ENCODE results near the gene AMIGO3. TPM values are rescaled to one million over a fixed set of nuclear protein-coding genes. Genes with fewer than 3 reads are reported as not detected.
"Not testable (repeated sequence)": the region's sequence is repeated elsewhere in the genome, so short reads cannot be mapped to it uniquely, and the experiment has no call there.

The AMIGO3 gene
- polyA plus RNA-seq, 1 donor (not counting 4 experiments of a cell fraction or from before 2014, with no cell fraction given) = 0.03 TPM

DNA sequence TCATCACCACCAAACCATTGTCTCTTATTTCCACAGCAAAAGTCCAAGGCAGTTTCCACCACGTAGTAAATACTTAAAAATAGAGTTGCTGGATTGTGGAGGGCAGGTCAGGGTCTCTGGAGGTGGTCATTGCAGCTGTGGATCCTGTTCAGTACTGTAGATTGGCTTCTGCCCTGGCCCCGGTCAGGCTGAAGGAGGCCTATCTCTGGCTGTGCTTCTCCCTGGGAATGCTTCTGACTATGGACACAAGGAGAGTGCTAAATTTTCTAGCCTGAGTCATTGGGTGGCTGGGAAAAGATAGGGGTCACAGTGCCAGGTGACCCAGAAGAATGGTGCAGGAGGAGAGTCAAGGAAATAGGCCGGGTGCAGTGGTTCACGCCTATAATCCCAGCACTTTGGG is 30.6 kb upstream of the AMIGO3 start:
- FAIRE-seq (no peak), DNase-seq (ENCODE audit: low read depth, low spot score) (no peak)
- TF ChIP-seq, protein P1, sequence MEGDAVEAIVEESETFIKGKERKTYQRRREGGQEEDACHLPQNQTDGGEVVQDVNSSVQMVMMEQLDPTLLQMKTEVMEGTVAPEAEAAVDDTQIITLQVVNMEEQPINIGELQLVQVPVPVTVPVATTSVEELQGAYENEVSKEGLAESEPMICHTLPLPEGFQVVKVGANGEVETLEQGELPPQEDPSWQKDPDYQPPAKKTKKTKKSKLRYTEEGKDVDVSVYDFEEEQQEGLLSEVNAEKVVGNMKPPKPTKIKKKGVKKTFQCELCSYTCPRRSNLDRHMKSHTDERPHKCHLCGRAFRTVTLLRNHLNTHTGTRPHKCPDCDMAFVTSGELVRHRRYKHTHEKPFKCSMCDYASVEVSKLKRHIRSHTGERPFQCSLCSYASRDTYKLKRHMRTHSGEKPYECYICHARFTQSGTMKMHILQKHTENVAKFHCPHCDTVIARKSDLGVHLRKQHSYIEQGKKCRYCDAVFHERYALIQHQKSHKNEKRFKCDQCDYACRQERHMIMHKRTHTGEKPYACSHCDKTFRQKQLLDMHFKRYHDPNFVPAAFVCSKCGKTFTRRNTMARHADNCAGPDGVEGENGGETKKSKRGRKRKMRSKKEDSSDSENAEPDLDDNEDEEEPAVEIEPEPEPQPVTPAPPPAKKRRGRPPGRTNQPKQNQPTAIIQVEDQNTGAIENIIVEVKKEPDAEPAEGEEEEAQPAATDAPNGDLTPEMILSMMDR (optimal IDR thresholded peaks at IDR 0.05 in 1 of 3, IDR thresholded peaks at IDR 0.05 in 1 of 3, conservative IDR thresholded peaks at IDR 0.05 in 1 of 3; ENCODE audit: extremely low read depth in 1 of 3, insufficient read depth in 2 of 3, low read length in 3 of 3) = no peak
- TF ChIP-seq EZH2 (IDR thresholded peaks at IDR 0.05; ENCODE audit: low read length) = no peak
- dilution Hi-C loops (cut with MboI; ENCODE audit: extremely low pct_ligation_motif_present, low sequenced_read_pairs) = no loop called here
- H3K36me3 ChIP-seq (ENCODE audit: control insufficient read depth in 2 of 2, extremely low read depth in 1 of 2, insufficient read depth in 2 of 2, low read length in 2 of 2) = peaks cover 7 to 15% of the 10 kb centered on the region in 2 experiments
- H3K4me3 ChIP-seq (ENCODE audit: control insufficient read depth in 2 of 3, extremely low read depth in 1 of 3, insufficient read depth in 2 of 3, low read depth in 1 of 3, low read length in 3 of 3) = no peak overlapping the region
- H3K9ac ChIP-seq (ENCODE audit: control insufficient read depth, extremely low read depth, insufficient read depth, low read length) = no peak overlapping the region
- H3K9me1 ChIP-seq (ENCODE audit: control insufficient read depth, extremely low read depth, insufficient read depth, low read length) = no peaks in the 10 kb centered on the region
- no peak overlapping the region for H3K27ac ChIP-seq (ENCODE audit: control insufficient read depth, insufficient read depth, low read length)
- H3K4me1 ChIP-seq (ENCODE audit: control insufficient read depth, extremely low read depth, insufficient read depth, low read length) = peaks cover 12% of the 10 kb centered on the region
- no peaks in the 10 kb centered on the region for H3K27me3 ChIP-seq (ENCODE audit: control insufficient read depth, extremely low read depth, insufficient read depth, low read length)
- H3K4me2 ChIP-seq (ENCODE audit: control insufficient read depth, extremely low read depth, insufficient read depth, low read depth, low read length) = no peak overlapping the region
- H3K79me2 ChIP-seq (ENCODE audit: control insufficient read depth, insufficient read depth, low read length) = peaks cover 21% of the 10 kb centered on the region
- no peaks in the 10 kb centered on the region for H3K9me3 ChIP-seq (ENCODE audit: control insufficient read depth, low read depth, low read length)
- H4K20me1 ChIP-seq (ENCODE audit: control insufficient read depth, extremely low read depth, insufficient read depth, low read length) = no peaks in the 10 kb centered on the region
- H2AFZ ChIP-seq (ENCODE audit: control insufficient read depth, low read length) = no peak overlapping the region

- H3K4me2 ChIP-seq (ENCODE audit: control insufficient read depth, extremely low read depth, insufficient read depth, low read depth, low read length); H3K9me3 ChIP-seq (ENCODE audit: control insufficient read depth, low read depth, low read length); DNase-seq (ENCODE audit: low read depth, low spot score); FAIRE-seq; H3K27ac ChIP-seq (ENCODE audit: control insufficient read depth, insufficient read depth, low read length); H3K9ac ChIP-seq (ENCODE audit: control insufficient read depth, extremely low read depth, insufficient read depth, low read length); H3K27me3 ChIP-seq (ENCODE audit: control insufficient read depth, extremely low read depth, insufficient read depth, low read length); H3K4me3 ChIP-seq (ENCODE audit: control insufficient read depth in 2 of 3, extremely low read depth in 1 of 3, insufficient read depth in 2 of 3, low read depth in 1 of 3, low read length in 3 of 3); H2AFZ ChIP-seq (ENCODE audit: control insufficient read depth, low read length); H3K9me1 ChIP-seq (ENCODE audit: control insufficient read depth, extremely low read depth, insufficient read depth, low read length); H4K20me1 ChIP-seq (ENCODE audit: control insufficient read depth, extremely low read depth, insufficient read depth, low read length): not testable (repeated sequence)
- Histone ChIP-seq H3K4me1 (ENCODE audit: control insufficient read depth, extremely low read depth, insufficient read depth, low read length) (peaks cover 12% of the 10 kb centered on the region), H3K36me3 (ENCODE audit: control insufficient read depth in 2 of 2, extremely low read depth in 1 of 2, insufficient read depth in 2 of 2, low read length in 2 of 2) (peaks cover 7 to 15% of the 10 kb centered on the region in 2 experiments), H3K79me2 (ENCODE audit: control insufficient read depth, insufficient read depth, low read length) (peaks cover 20% of the 10 kb centered on the region)
- dilution Hi-C loops (cut with MboI; ENCODE audit: extremely low pct_ligation_motif_present, low sequenced_read_pairs) = loop anchor here (25.0 kb wide), 1 partner anchor 113 kb away; the partner anchor contains the start of genes CAMKV and TRAIP
Observed at GRCh38 chr3:49748874-49749273, 29.4 kb upstream of the AMIGO3 start.
